Measurements from ENCODE around the gene KDF1.
A peak's percentile ranks its signal among the peaks of the same experiment; 100 is the strongest.
"Not testable (repeated sequence)": the region's sequence is repeated elsewhere in the genome, so short reads cannot be mapped to it uniquely, and the experiment has no call there.

The KDF1 gene

DNA sequence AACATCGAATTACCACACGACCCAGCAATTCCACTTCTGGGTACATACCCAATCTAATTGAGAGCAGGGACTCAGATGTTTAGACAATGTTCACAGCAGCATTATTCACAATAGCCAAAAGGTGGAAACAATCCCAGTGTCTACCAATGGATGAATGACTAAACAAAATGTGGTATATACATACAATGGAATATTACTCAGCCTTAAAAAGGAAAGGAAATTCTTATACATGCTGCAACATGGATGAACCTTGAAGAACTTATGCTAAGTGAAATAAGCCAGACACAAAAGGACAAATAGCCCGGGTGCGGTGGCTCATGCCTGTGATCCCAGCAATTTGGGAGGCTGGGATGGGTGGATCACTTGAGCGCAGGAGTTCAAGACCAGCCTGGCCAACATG, 6.9 kb downstream of the KDF1 start:
- DNase-seq: no peak

DNA sequence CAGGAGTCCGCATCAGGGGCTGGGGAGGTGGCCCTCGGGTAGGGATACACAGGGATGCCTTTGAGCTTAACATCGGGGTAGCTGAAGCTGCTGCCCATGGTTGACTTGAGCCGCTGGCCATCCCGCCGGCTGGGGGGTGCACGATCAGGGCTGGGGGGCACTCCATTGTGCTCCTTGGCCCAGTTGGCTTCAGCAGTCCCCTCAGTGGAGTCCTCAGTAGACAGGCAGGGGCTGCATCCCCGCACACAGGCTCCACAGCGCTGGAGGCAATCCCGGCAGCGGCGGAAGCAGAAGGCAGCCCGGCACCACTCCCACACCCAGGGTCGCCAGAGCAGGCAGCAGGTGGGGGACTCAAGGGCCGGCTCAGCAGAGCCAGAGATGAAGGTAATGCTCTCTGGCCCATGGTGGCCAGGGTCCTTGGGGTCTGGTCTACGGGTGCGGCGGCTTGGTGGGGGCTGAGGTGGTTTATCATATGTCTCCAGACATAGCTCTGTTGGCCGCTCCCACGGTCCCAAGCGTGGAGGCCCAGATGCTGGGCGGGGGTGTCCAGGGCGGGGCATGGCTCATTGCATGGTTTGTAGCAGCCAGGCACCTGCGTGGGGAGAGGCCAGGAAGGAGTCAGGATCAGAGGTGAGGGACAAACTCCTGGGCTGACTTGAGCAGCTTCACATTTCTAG, 8.3 kb downstream of the KDF1 start:
- DNase-seq: peak; percentile 50

- no peak for DNase-seq
Measured at GRCh38 chr1:26951216-26951615, 9.1 kb downstream of the KDF1 start.

DNA sequence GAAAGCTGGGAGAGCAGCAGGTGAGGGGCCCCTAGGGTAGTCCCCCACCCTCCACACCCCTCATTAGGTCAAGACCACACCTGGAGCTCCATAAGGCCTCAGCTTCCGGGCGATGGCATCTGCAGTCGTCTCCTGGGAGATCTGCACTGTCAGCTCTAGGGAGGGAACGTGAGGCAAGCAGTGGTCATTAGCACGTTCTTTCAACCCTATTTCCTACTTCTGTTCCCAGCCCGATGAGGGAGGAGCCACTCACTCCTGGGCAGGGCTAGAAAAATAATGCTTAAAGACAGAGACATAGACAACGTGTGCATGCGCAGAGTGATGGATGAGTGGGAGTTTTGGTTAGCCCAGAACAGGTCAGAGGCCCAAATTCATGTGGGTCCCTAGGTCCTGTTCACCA, 9.7 kb downstream of the KDF1 start:
- no peak for DNase-seq

GRCh38 chr1:26949926-26950319, 10.3 kb downstream of the KDF1 start:
- DNase-seq: no peak

DNA sequence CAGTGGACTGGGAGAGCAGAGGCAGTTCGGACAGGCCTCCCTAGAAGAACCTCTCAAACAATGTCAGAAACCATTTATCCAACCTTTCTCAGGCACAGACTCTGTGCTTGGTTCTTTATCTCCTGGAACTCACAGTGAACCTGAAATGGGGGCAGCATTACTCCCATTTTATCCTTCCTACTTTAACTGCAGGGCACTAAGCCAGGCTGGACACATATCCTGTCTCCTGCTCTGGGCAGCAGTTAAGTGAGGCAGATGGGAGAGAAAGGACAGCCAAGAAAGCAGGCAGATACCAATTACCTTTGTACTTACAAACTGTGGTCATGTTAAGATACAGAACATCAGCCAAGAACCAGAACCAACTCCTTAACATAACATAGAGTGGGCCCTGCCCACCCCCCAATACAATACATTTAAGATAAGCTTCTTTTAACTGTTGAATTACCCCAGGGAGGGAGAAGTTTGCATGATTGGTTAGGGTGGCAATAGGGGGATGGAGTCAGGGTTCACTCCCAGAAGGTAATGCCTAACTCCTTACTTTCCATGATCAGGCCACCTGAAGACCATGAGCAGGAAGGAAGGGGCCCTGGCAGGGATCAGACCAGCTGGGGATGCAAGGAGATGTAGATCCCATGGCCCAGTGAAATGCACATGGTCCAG, 10.9 kb downstream of the KDF1 start:
- DNase-seq: no peak

GRCh38 chr1:26948725-26949057, 11.6 kb downstream of the KDF1 start:
- not testable (repeated sequence) for DNase-seq

DNA sequence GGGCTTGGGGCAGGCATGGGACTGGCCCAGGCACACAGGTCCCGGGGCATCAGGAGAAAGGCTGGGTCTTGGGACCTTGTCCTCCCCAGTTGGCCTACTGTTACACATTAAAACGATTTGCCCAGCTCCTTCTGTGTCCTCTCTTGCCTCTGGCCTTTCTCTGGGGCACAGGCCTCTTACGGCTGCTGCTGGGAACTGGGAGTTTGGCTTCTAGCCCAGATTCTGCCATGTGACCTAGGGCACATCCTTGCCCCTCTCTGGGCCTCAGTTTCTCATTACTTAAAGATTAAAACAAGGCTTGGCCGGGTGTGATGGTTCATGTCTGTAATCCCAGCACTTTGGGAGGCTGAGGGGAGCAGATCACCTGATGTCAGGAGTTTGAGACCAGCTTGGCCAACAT, 14.0 kb downstream of the KDF1 start:
- DNase-seq: no peak

DNA sequence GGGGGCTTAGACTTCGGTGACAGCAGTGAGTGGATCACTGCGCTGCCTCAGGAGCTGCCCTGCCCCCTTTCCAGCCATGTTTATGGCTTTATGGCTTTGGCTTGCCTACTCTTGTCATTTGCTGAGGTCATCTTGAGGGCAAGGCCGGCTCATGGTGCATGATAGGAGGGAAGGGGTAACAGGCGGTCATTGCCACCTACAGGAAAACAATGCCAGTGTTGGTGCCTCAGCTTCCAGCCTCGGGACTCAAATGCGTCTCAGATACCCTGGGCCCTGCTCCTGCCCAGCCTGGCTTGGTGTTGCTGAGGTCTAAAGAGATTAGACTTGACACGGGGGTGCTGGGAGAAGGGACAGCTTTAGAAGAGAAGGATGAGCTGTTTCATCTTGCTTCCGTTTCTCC, 14.5 kb downstream of the KDF1 start:
- no peak for DNase-seq

GRCh38 chr1:26945138-26945537, 15.1 kb downstream of the KDF1 start:
- DNase-seq: no peak

DNA sequence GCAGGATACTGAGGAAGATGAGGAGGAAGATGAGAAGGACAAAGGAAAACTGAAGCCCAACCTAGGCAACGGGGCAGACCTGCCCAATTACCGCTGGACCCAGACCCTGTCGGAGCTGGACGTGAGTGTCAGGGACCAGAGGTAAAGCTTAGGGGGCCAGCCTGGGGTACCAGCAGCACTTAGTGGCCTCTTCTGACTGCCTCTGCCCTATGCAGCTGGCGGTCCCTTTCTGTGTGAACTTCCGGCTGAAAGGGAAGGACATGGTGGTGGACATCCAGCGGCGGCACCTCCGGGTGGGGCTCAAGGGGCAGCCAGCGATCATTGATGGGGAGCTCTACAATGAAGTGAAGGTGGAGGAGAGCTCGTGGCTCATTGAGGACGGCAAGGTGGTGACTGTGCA, 17.6 kb downstream of the KDF1 start:
- no peak for DNase-seq

DNA sequence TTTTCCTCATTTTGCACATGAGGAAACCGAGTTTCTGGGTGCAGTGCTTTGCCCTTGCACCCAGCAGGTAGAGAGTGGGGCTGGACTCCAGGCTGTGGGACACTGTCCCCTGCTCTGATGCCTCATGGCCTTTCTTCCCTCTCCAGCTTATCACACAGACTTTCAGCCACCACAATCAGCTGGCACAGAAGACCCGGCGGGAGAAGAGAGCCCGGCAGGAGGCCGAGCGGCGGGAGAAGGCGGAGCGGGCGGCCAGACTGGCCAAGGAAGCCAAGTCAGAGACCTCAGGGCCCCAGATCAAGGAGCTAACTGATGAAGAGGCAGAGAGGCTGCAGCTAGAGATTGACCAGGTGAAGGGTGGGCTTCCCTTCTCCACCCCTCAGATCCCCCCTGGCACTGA, 19.0 kb downstream of the KDF1 start:
- no peak for DNase-seq

GRCh38 chr1:26938659-26939025, 21.6 kb downstream of the KDF1 start:
- no peak for DNase-seq

- DNase-seq: no peak
Measured at GRCh38 chr1:26938004-26938658, 22.1 kb downstream of the KDF1 start.

DNA sequence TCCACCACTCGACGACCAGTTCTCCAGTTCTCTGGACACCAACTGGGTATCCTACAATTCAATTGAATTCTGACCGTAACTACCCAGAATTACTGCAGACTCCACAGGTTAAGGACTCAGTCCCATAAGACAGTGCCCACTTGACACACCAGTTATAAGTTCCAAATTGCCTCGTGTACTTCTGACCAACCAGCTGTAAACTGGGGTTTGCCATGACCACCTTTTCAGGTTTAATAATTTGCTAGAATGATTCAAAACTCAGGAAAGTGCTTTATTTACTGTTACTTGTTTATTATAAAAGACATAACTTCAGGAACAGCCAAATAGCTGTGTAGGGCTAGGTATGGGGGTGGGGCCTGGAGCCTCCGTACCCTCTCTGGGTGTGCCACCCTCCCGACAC, 23.4 kb downstream of the KDF1 start:
- no peak for DNase-seq

- DNase-seq: no peak
Measured at GRCh38 chr1:26932531-26932930, 27.7 kb downstream of the KDF1 start.

GRCh38 chr1:26923711-26924110, 36.6 kb downstream of the KDF1 start:
- no peak for DNase-seq

DNA sequence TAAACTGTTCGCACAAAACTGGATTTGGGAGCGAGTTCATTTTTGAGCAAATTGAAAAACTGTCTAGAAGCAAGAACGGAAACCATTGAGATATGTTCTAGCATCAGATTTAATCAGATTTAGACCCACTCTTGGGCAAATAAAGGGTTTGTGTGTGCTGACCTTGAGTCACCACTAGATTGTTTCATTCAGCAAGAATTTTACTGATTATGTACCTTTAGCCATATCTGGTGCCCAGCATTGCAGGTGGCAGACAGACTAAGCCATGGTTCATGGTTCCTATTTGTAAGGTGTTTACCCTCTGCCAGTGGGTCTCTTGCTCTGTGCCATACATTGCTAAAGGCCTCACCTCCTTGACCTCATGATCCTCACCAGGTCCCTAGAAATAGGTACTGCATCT, 37.4 kb downstream of the KDF1 start:
- DNase-seq: no peak

DNA sequence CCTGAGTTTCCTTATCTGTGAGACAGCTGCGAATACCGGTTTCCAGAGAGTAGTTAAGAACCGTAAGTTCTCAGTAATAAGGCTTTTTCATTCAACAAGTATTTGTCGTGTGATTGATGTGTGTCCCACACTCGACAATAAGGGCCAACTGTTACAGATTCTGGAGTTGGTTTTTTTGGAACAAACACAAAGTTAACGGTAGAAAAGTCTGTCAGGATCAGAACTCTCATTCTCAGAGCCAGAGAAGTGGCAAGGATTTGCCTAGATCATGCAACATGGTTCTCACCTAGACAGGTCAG, 37.9 kb downstream of the KDF1 start:
- DNase-seq: no peak

DNA sequence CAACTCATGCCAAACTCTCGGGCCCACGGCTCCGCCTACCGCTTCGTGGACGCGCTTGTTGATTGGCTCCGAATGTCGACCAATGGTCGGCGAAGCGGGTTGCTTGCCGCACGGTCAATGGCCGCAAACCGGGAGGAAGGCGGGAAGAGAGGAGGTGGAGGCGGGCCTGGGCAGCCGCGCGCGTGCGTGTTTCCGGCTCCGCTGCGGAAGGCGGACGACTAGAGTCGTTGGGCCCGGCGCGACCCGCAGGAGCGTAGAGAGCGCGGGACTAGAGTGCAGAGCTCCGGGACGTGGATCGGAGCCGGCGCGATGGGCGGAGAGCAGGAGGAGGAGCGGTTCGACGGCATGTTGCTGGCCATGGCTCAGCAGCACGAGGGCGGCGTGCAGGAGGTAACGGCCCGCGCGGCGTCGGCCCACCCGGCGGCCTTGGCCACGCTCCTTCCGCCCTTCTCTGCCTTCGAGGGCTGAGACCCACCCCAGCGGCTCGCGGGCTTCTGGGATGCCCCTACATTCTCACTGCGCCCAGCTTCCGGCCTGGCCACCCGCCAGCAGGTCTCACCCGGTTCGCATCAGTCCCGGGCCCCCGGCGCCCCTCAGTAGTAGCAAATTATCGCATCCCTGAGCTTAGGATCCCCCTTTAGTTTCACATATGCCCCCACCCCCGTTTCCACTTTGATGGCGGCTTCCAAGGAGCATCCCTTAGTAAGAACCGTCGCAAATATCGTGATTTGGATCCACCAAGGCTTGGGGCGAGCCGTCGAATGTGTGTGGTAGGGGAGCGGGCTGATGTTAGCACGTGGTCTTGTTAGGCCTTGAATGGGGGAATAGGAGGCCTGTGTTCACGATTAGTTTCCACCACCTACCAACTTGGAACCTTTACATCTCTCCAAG, 38.5 kb downstream of the KDF1 start, which contains the start of gene NUDC:
Gene NUDC, plus strand, starts transcription at position 204 of the 891 bp plus-strand sequence. Its CDS starts 106 bp downstream, at position 310.
- peak; percentile 98 for DNase-seq

DNA sequence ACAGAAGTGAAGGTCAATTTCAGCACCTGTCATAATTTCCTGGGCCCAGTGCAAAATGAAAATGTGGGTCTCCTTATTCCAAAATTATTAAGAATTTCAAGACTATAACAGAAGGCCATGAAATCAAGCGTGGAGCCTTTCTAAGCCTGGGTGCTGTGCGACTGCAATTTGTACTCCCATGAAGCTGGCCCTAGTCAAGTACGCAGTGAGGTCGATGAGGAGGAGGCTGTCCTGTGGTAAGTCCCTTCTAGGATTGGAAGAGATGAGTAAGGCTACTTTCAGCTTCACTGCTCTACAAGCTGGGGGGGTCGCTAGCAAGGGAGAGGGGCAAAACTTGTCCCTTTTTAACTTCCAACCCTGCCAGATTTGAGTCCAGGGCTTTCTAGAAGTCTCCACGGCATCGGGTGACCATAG, 39.1 kb downstream of the KDF1 start:
- DNase-seq: no peak

DNA sequence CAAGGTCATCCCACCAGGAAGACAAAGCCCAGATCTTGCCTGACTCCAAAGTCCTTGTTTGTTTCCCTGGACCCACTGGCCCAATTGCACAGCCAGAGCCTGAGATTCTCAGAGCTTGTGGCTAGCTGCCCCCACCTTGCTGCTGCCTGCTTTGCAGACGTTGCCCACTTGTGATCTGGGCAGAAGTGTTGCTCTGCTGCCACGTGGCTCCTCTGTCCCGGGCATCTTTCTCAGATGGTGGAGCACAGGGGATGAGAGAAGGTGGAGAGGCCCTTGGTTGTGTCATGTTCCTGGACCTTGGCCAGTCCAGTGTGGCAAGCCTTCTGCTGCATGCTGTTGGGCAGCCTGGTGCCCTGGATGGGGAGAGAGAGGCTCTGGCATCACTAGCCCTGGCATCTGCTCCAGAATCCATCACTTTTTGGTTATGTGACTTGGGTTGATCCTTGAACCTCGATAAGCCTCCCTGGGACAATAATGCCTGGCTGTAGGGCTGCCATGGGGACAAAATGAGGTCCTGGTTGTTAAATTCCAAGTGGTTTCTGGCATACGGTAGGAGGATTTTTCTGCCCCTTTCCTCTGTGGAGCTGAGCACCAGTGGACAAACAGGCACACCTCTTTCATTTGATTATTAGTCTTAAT, 44.9 kb downstream of the KDF1 start:
- no peak for DNase-seq

Data from hematopoietic multipotent progenitor cell treated with erythropoietin and hydrocortisone succinate and interleukin-3 and kit ligand, for 6 days (in vitro differentiated cells).